RWPE1 (cell line): ENCODE results near the gene PBX3.

ENCODE experiments used
- CTCF ChIA-PET: fragments of 350-600 bp; sonication (Branson Sonifier 250); formaldehyde crosslinking; extraction: SDS; loops from one replicate; lab custom pipeline; 2021; lab: Yijun Ruan, JAX
- POLR2A ChIA-PET: fragments of 400-600 bp; formaldehyde crosslinking; extraction: SDS; loops from one replicate; lab custom pipeline; 2020; ENCODE audit warnings: antibody characterized with exemption; ENCODE audit not compliant: low non-redundant PET; lab: Yijun Ruan, JAX
- DNase-seq: peaks from one replicate; pipeline ENCODE4 v3.0.0; 2012; ENCODE audit warnings: low spot score
- H3K27ac ChIP-seq: fragments of 450-650 bp; 2 replicates; pipeline ENCODE4 v1.5.1; 2017
- CTCF ChIP-seq: fragments of 450-650 bp; conservative IDR thresholded peaks from 2 replicates; pipeline ENCODE4 v1.5.1; 2017; ENCODE audit warnings: low read depth, mild to moderate bottlenecking

Gene PBX3

DNA sequence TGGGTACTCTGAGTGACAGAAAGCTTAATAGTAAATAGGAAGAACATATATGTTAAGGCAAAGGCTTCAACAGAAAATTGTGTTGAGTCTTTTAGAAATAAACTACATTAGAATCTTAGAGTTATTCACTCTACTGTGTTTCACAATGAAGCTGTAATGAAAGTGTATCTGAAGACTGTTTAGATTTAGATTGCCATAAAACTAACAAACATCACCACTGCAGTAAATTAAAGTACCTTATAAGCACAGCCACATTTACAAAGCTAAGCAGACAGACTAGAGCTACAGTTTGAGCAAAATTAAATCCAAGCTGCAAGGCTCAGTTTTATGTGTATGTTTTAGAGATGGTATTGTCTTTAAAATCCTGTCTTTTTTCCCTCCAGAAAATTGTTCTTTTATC lies 172.4 kb downstream of the PBX3 start:
- ChIA-PET POLR2A (no interaction called here), CTCF (interaction anchor here (0.6 kb wide), 1 partner anchor 451 kb away, joined by 3 read pairs; no protein-coding TSS in a partner anchor)
- H3K27ac ChIP-seq, result no peak overlapping the region
- TF ChIP-seq CTCF, result no peak
- no peak for DNase-seq

DNA sequence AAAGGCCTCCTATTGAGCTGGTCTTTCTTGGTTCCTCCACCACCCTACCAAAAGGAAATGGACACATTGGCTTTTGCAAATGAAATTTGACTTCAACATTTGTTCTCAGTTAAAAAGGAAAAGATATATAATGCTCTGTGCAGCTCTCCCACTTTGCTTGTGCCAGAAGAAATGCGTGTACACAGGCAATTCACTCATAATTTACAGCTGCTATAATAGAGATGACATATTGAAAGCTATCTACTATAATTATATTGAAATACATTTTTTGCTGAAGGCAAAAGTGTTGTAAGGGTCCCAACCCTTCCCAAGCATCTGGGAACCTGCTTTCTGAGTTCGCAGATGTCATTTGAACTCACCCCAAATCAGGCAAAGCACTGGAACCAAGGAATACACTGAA lies 173.2 kb downstream of the PBX3 start:
- DNase-seq, result no peak
- POLR2A ChIA-PET, result no interaction called here
- no peak for TF ChIP-seq CTCF
- CTCF ChIA-PET, result no interaction called here
- H3K27ac ChIP-seq, result no peak overlapping the region

DNA sequence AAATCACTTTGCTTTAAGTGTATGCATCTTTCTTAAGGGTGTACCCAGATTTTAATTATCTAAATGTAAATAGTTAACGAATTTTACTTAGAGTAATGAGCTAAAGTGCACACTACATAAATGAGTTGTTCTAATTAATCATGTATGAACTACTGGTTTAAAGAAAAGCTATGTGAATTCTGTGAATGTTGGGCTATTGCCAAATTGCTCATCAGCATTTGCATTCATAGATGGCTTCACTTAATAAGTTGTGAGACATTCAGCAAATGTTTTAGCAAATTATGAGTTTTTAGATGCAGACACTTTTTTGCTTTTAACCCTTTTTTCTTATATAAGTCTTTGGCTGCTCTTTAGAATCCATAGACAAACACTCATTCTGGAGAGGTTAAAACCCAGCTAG lies 175.7 kb downstream of the PBX3 start:
- CTCF ChIA-PET, result interaction anchor here (0.6 to 0.8 kb wide), 3 partner anchors 9 to 456 kb away, joined by 3 to 5 read pairs (median 3); no protein-coding TSS in a partner anchor
- no peak for DNase-seq
- no peak for TF ChIP-seq CTCF
- H3K27ac ChIP-seq, result no peak overlapping the region
- POLR2A ChIA-PET, result no interaction called here

- no peak overlapping the region for H3K27ac ChIP-seq
- DNase-seq, result no peak
- TF ChIP-seq CTCF, result no peak
- POLR2A ChIA-PET, result no interaction called here
- CTCF ChIA-PET, result interaction anchor here (0.6 kb wide), 1 partner anchor 517 kb away, joined by 5 read pairs; no protein-coding TSS in a partner anchor
Observed at GRCh38 chr9:125924351-125924750, 177.2 kb downstream of the PBX3 start.

DNA sequence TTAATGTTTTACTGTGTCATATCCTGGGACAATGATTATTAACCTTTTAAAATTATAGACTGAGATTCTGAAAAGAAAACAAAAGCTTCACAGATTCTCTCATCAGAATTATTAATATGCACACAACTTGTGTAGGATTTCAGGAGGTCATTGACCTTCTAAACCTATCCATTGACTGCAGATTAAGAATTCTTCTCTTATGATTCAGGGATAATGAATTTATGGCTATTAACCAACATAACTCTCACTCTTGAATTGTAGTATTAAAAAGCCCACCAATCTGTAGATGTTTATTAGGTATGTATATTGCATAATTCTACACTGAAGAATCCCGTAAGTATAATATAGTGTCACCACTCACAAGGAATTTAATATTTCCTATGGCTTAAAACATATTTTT lies 179.8 kb downstream of the PBX3 start:
- no peak for DNase-seq
- POLR2A ChIA-PET, result no interaction called here
- no peak overlapping the region for H3K27ac ChIP-seq
- no peak for TF ChIP-seq CTCF
- CTCF ChIA-PET, result interaction anchor here (0.7 kb wide), 1 partner anchor 25 kb away, joined by 3 read pairs; no protein-coding TSS in a partner anchor

GRCh38 chr9:125929846-125930245 lies 182.7 kb downstream of the PBX3 start:
- CTCF ChIA-PET, result interaction anchor here (0.6 kb wide), 1 partner anchor 550 kb away, joined by 5 read pairs; no protein-coding TSS in a partner anchor
- H3K27ac ChIP-seq, result no peak overlapping the region
- DNase-seq, result peak; percentile 22
- POLR2A ChIA-PET, result no interaction called here
- TF ChIP-seq CTCF, result no peak

DNA sequence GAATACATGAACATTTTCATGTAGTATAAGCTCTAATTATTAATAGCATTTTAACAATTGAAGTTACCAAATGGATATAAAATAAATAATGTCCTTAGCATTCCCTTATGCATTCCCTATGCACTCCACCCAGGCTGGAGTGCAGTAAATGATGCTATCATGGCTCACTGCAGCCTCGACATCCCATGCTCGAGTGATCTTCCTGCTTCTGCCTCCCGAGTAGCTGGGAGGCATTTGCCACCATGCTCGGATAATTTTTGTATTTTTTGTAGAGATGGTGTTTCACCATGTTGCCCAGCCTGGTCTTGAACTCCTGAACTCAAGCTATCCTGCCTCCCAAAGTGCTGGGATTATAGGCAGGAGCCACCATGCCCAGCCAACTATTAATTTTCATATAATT lies 184.0 kb downstream of the PBX3 start:
- no peak for TF ChIP-seq CTCF
- ChIA-PET CTCF (interaction anchor here (0.7 kb wide), 1 partner anchor 560 kb away, joined by 4 read pairs; no protein-coding TSS in a partner anchor), POLR2A (no interaction called here)
- no peak for DNase-seq
- peak overlapping the region; percentile 80 for H3K27ac ChIP-seq
